Erythroblast (primary cell): ENCODE results near the gene SPON1.
A peak's percentile ranks its signal among the peaks of the same experiment; 100 is the strongest.
"Not testable (repeated sequence)": the region's sequence is repeated elsewhere in the genome, so short reads cannot be mapped to it uniquely, and the experiment has no call there.

Experiments
- DNase-seq, 2 experiments: peaks; one replicate each; lab custom pipeline; 2025; lab: John Stamatoyannopoulos, UW
- GATA1 ChIP-seq: IDR thresholded peaks from 2 replicates; pipeline ENCODE4 v1.6.1; 2011; ENCODE audit warnings: low read depth, mild to moderate bottlenecking, control low read depth, low read length, moderate library complexity
- POLR2A ChIP-seq: IDR thresholded peaks from 2 replicates; pipeline ENCODE4 v1.6.1; 2011; ENCODE audit warnings: mild to moderate bottlenecking, low read length

SPON1 gene

GRCh38 chr11:13931356-13931755, 31.2 kb upstream of the SPON1 start:
- no peak for DNase-seq
- TF ChIP-seq GATA1 (no peak), POLR2A (no peak)

GRCh38 chr11:13937154-13937553, 25.4 kb upstream of the SPON1 start:
- not testable (repeated sequence) for DNase-seq

GRCh38 chr11:13938829-13939228, 23.7 kb upstream of the SPON1 start:
- not testable (repeated sequence) for DNase-seq

GRCh38 chr11:13939961-13940906, 22.3 kb upstream of the SPON1 start:
- no peak for DNase-seq
- TF ChIP-seq GATA1 = no peak
- no peak for TF ChIP-seq POLR2A

- TF ChIP-seq GATA1 (no peak), POLR2A (no peak)
- no peak for DNase-seq
These were observed 21.6 kb upstream of the SPON1 start for GRCh38 chr11:13940907-13941256.

GRCh38 chr11:13941775-13942174, 20.7 kb upstream of the SPON1 start:
- no peak for DNase-seq
- TF ChIP-seq GATA1 = no peak
- TF ChIP-seq POLR2A = no peak

- no peak for DNase-seq
- TF ChIP-seq GATA1 (no peak), POLR2A (no peak)
These were observed 20.1 kb upstream of the SPON1 start for GRCh38 chr11:13942378-13942777.

GRCh38 chr11:13942971-13943381, 19.5 kb upstream of the SPON1 start:
- no peak for DNase-seq
- TF ChIP-seq POLR2A (no peak), GATA1 (no peak)

- TF ChIP-seq GATA1 (no peak), POLR2A (no peak)
- DNase-seq = no peak
These were observed 18.5 kb upstream of the SPON1 start for GRCh38 chr11:13944016-13944415.

GRCh38 chr11:13944911-13945425, 17.6 kb upstream of the SPON1 start:
- no peak for DNase-seq
- TF ChIP-seq GATA1 (no peak), POLR2A (no peak)

- TF ChIP-seq GATA1 (no peak), POLR2A (no peak)
These were observed 15.1 kb upstream of the SPON1 start for GRCh38 chr11:13947379-13947778.

GRCh38 chr11:13949876-13950275, 12.6 kb upstream of the SPON1 start:
- TF ChIP-seq POLR2A = no peak
- no peak for TF ChIP-seq GATA1
- peak in 1 of 2 experiments; percentile 7 for DNase-seq

More at GRCh38 chr11:13947379-13947778, 15.1 kb upstream of the SPON1 start:
- no peak for DNase-seq

GRCh38 chr11:13952221-13952620, 10.3 kb upstream of the SPON1 start:
- DNase-seq = no peak

GRCh38 chr11:13952668-13953067, 9.9 kb upstream of the SPON1 start:
- DNase-seq = no peak
- TF ChIP-seq POLR2A (no peak), GATA1 (no peak)

More at GRCh38 chr11:13952221-13952620, 10.3 kb upstream of the SPON1 start:
- no peak for TF ChIP-seq GATA1
- TF ChIP-seq POLR2A = no peak

GRCh38 chr11:13954591-13954990, 7.9 kb upstream of the SPON1 start:
- TF ChIP-seq GATA1 (no peak), POLR2A (no peak)
- no peak for DNase-seq
